ENCODE data around the gene NAA35.
"Not testable (repeated sequence)": the region's sequence is repeated elsewhere in the genome, so short reads cannot be mapped to it uniquely, and the experiment has no call there.

The NAA35 gene

GRCh38 chr9:86022687-86023266, 81.8 kb downstream of the NAA35 start:
- FAIRE-seq (no peak), DNase-seq (ENCODE audit: low spot score) (no peak)

GRCh38 chr9:86027767-86028166, 86.8 kb downstream of the NAA35 start:
- no peak for FAIRE-seq
- DNase-seq (ENCODE audit: low spot score) = no peak

GRCh38 chr9:86034863-86035734, 94.2 kb downstream of the NAA35 start:
- DNase-seq (ENCODE audit: low spot score) (peak; percentile 32), FAIRE-seq (no peak)

- FAIRE-seq (no peak), DNase-seq (ENCODE audit: low spot score) (no peak)
These were observed 95.0 kb downstream of the NAA35 start for GRCh38 chr9:86035827-86036440.

GRCh38 chr9:86036555-86036954, 95.6 kb downstream of the NAA35 start:
- FAIRE-seq = no peak
- DNase-seq (ENCODE audit: low spot score) = no peak

- FAIRE-seq = no peak
These were observed 99.3 kb downstream of the NAA35 start for GRCh38 chr9:86039991-86040860.

GRCh38 chr9:86040861-86041155, 99.9 kb downstream of the NAA35 start:
- no peak for FAIRE-seq
- DNase-seq (ENCODE audit: low spot score) = no peak

More at GRCh38 chr9:86039991-86040860, 99.3 kb downstream of the NAA35 start:
- DNase-seq (ENCODE audit: low spot score) = no peak

GRCh38 chr9:86041311-86041741, 100.4 kb downstream of the NAA35 start:
- DNase-seq (ENCODE audit: low spot score) (no peak), FAIRE-seq (no peak)

- DNase-seq (ENCODE audit: low spot score) = no peak
- no peak for FAIRE-seq
These were observed 101.4 kb downstream of the NAA35 start for GRCh38 chr9:86042199-86042978.

- FAIRE-seq = no peak
- DNase-seq (ENCODE audit: low spot score) = no peak
These were observed 102.6 kb downstream of the NAA35 start for GRCh38 chr9:86043586-86043985.

- FAIRE-seq (no peak), DNase-seq (ENCODE audit: low spot score) (no peak)
These were observed 103.1 kb downstream of the NAA35 start for GRCh38 chr9:86043999-86044398.

GRCh38 chr9:86045654-86046053, 104.7 kb downstream of the NAA35 start:
- DNase-seq (ENCODE audit: low spot score) = no peak
- no peak for FAIRE-seq

- FAIRE-seq = no peak
- DNase-seq (ENCODE audit: low spot score) = no peak
These were observed 105.2 kb downstream of the NAA35 start for GRCh38 chr9:86046071-86046636.

- no peak for DNase-seq (ENCODE audit: low spot score)
- FAIRE-seq = no peak
These were observed 106.0 kb downstream of the NAA35 start for GRCh38 chr9:86046930-86047341.

GRCh38 chr9:86047361-86047760, 106.4 kb downstream of the NAA35 start:
- FAIRE-seq (no peak), DNase-seq (ENCODE audit: low spot score) (no peak)

GRCh38 chr9:86048018-86048742, 107.2 kb downstream of the NAA35 start:
- FAIRE-seq; DNase-seq (ENCODE audit: low spot score): not testable (repeated sequence)

GRCh38 chr9:86052556-86053468, 111.9 kb downstream of the NAA35 start:
- DNase-seq (ENCODE audit: low spot score) (no peak), FAIRE-seq (no peak)

- no peak for FAIRE-seq
- no peak for DNase-seq (ENCODE audit: low spot score)
These were observed 113.7 kb downstream of the NAA35 start for GRCh38 chr9:86054695-86055094.

GRCh38 chr9:86057491-86057890, 116.5 kb downstream of the NAA35 start:
- no peak for DNase-seq (ENCODE audit: low spot score)
- no peak for FAIRE-seq

Measured in RCC 7860 (cell line).